ENCODE data around the gene MAD2L1. TPM values are rescaled to one million over a fixed set of nuclear protein-coding genes. Genes with fewer than 3 reads are reported as not detected.

The MAD2L1 gene
- total RNA-seq, 1 experiment from 2014 or later: 117 TPM

DNA sequence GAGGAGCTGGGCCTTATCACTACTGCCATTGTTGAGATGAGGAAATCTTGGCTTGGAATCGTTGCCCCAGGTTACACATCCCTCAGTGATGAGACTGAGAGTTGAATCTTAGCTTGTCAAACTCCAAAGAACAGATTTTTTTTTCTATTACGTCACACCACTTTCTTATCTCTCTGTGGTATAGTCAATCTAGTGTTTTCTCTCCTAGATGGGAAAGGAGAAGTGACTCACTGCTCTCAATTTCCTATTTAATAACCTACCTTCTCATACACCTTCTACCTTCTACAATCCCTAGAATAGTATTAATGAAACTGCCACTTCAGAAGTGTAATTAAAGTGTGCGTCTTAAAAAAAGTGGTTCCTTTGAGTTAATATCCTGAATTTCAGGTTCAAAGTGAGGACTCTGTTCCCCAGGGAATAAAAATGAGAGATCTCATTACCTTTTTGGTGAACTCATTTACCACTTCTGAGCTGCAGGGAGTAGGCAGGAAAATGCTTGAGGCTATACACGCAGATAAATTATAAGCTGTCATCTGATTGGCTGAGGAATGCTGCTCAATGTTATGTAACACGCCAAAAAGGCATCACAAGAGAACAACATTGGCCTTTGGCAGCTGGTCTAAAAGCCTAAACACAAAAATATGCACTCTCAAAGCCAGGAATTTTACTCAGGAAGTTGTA is 59.3 kb downstream of the MAD2L1 start:
- BruUV-seq (replicated peaks): no TSS peak
- no peak for TF ChIP-seq EZH2 (IDR thresholded peaks at IDR 0.05; ENCODE audit: borderline replicate concordance, low read depth, low read length, poor library complexity, severe bottlenecking)
- TF ChIP-seq, protein P1, sequence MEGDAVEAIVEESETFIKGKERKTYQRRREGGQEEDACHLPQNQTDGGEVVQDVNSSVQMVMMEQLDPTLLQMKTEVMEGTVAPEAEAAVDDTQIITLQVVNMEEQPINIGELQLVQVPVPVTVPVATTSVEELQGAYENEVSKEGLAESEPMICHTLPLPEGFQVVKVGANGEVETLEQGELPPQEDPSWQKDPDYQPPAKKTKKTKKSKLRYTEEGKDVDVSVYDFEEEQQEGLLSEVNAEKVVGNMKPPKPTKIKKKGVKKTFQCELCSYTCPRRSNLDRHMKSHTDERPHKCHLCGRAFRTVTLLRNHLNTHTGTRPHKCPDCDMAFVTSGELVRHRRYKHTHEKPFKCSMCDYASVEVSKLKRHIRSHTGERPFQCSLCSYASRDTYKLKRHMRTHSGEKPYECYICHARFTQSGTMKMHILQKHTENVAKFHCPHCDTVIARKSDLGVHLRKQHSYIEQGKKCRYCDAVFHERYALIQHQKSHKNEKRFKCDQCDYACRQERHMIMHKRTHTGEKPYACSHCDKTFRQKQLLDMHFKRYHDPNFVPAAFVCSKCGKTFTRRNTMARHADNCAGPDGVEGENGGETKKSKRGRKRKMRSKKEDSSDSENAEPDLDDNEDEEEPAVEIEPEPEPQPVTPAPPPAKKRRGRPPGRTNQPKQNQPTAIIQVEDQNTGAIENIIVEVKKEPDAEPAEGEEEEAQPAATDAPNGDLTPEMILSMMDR (conservative IDR thresholded peaks at IDR 0.05; ENCODE audit: low read depth, low read length): no peak
- Histone ChIP-seq H3K4me3 (ENCODE audit: low read depth, low read length, poor library complexity, severe bottlenecking) (no peak overlapping the region), H3K27ac (ENCODE audit: low read depth, low read length, poor library complexity, severe bottlenecking) (peak overlapping the region; percentile 32), H3K4me1 (ENCODE audit: insufficient read depth, low read length, poor library complexity, severe bottlenecking) (peaks cover 7% of the 10 kb centered on the region), H3K27me3 (replicated peaks; ENCODE audit: insufficient read depth, low read depth, low read length, poor library complexity) (no peaks in the 10 kb centered on the region), H3K36me3 (ENCODE audit: insufficient read depth, low read length, poor library complexity, severe bottlenecking) (no peaks in the 10 kb centered on the region), H3K9me3 (ENCODE audit: low read depth, low read length, poor library complexity, severe bottlenecking) (no peaks in the 10 kb centered on the region)
- intact Hi-C loops (cut with micrococcal nuclease; ENCODE audit: unreplicated experiment): no loop called here
- peak; percentile 72 for DNase-seq (ENCODE audit: low spot score)
- ChIA-PET POLR2A (ENCODE audit: low non-redundant PET) (no interaction called here), CTCF (no interaction called here)

All from A673 (cell line).